Renal cortical epithelial cell (primary cell): ENCODE data around the gene MFAP4. TPM values are rescaled to one million over a fixed set of nuclear protein-coding genes. Genes with fewer than 3 reads are reported as not detected.

Experiments
- DNase-seq: peaks from one replicate; pipeline ENCODE4 v3.0.0-alpha.2; 2011; ENCODE audit warnings: low read depth
- total RNA-seq: library from RNA; depleted of rRNA; stranded (reverse); fragments of >200 nt; gene quantifications from 2 replicates; pipeline ENCODE4 v1.2.3, GENCODE V29; 2014

Gene MFAP4
- 0.15 TPM in 1 of 2 replicates, not detected in the other for total RNA-seq

GRCh38 chr17:19386974-19387920 lies at the start of gene MFAP4:
MFAP4 (minus strand) TSS chr17:19387190; CDS start chr17:19387155, 35 bp downstream.
- no peak for DNase-seq

GRCh38 chr17:19433727-19434340 lies 46.8 kb upstream of the MFAP4 start:
- no peak for DNase-seq

- no peak for DNase-seq
Measured at GRCh38 chr17:19433255-19433654, 46.3 kb upstream of the MFAP4 start.

- DNase-seq, result no peak
Measured at GRCh38 chr17:19431691-19432090, 44.7 kb upstream of the MFAP4 start.

- no peak for DNase-seq
Measured at GRCh38 chr17:19426631-19427030, 39.6 kb upstream of the MFAP4 start.

- peak; percentile 46 for DNase-seq
Measured at GRCh38 chr17:19424934-19425868, 38.2 kb upstream of the MFAP4 start.

GRCh38 chr17:19421926-19422325 lies 34.9 kb upstream of the MFAP4 start:
- DNase-seq, result no peak

- no peak for DNase-seq
Measured at GRCh38 chr17:19421219-19421618, 34.2 kb upstream of the MFAP4 start.

- peak; percentile 47 for DNase-seq
Measured at GRCh38 chr17:19418251-19418992, 31.4 kb upstream of the MFAP4 start.

- DNase-seq, result no peak
Measured at GRCh38 chr17:19417611-19418010, 30.6 kb upstream of the MFAP4 start.

- DNase-seq, result no peak
Measured at GRCh38 chr17:19415806-19416775, 29.1 kb upstream of the MFAP4 start.

- no peak for DNase-seq
Measured at GRCh38 chr17:19415311-19415710, 28.3 kb upstream of the MFAP4 start.

- no peak for DNase-seq
Measured at GRCh38 chr17:19414396-19415280, 27.6 kb upstream of the MFAP4 start.

GRCh38 chr17:19413761-19414160 lies 26.8 kb upstream of the MFAP4 start:
- DNase-seq, result no peak

GRCh38 chr17:19412984-19413383 lies 26.0 kb upstream of the MFAP4 start:
- no peak for DNase-seq

- DNase-seq, result no peak
Measured at GRCh38 chr17:19412510-19412909, 25.5 kb upstream of the MFAP4 start.

GRCh38 chr17:19411631-19412030 lies 24.6 kb upstream of the MFAP4 start:
- no peak for DNase-seq

GRCh38 chr17:19410875-19411620 lies 24.1 kb upstream of the MFAP4 start, which contains the start of gene RNF112:
RNF112 (plus strand) TSS chr17:19411232; CDS start chr17:19411409, 177 bp downstream.
- no peak for DNase-seq
